ENCODE data around the gene SELENOP. TPM values are rescaled to one million over a fixed set of nuclear protein-coding genes. Genes with fewer than 3 reads are reported as not detected.
"Not testable (repeated sequence)": the region's sequence is repeated elsewhere in the genome, so short reads cannot be mapped to it uniquely, and the experiment has no call there.

SELENOP gene
- total RNA-seq, 1 experiment from 2014 or later, result 1.9 TPM

DNA sequence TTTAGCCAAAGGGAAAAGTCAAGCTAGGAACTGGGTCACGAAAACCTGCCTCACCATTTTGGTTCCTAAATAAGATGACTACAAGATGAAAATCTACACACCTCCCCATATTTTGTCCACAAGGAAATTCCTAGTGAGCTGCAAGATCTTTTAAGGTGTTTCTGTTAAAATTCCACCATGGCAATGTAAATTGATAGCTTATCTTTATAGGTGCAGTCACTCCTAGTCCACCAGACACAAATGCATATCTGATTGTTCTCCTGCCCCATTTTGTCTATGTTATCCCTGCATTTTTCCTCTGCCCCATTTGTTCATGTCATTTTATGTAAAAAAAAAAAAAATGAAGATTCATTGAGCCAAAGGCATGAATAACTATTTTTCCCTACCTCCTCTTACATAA lies 41.1 kb upstream of the SELENOP start:
- ChIA-PET CTCF (no interaction called here), POLR2A (ENCODE audit: low non-redundant PET) (no interaction called here)
- no peak overlapping the region for H3K4me3 ChIP-seq (ENCODE audit: low read depth, low read length, poor library complexity, severe bottlenecking)
- H3K9me3 ChIP-seq (ENCODE audit: low read depth, low read length, poor library complexity, severe bottlenecking), result no peaks in the 10 kb centered on the region
- no peaks in the 10 kb centered on the region for H3K36me3 ChIP-seq (ENCODE audit: insufficient read depth, low read length, poor library complexity, severe bottlenecking)
- BruUV-seq (replicated peaks), result no TSS peak
- no peaks in the 10 kb centered on the region for H3K27me3 ChIP-seq (replicated peaks; ENCODE audit: insufficient read depth, low read depth, low read length, poor library complexity)
- no peak for DNase-seq (ENCODE audit: low spot score)
- no peak overlapping the region for H3K27ac ChIP-seq (ENCODE audit: low read depth, low read length, poor library complexity, severe bottlenecking)
- intact Hi-C loops (cut with micrococcal nuclease; ENCODE audit: unreplicated experiment), result no loop called here
- no peaks in the 10 kb centered on the region for H3K4me1 ChIP-seq (ENCODE audit: insufficient read depth, low read length, poor library complexity, severe bottlenecking)
- TF ChIP-seq EZH2 (IDR thresholded peaks at IDR 0.05; ENCODE audit: borderline replicate concordance, low read depth, low read length, poor library complexity, severe bottlenecking), result no peak
- TF ChIP-seq, protein P1, sequence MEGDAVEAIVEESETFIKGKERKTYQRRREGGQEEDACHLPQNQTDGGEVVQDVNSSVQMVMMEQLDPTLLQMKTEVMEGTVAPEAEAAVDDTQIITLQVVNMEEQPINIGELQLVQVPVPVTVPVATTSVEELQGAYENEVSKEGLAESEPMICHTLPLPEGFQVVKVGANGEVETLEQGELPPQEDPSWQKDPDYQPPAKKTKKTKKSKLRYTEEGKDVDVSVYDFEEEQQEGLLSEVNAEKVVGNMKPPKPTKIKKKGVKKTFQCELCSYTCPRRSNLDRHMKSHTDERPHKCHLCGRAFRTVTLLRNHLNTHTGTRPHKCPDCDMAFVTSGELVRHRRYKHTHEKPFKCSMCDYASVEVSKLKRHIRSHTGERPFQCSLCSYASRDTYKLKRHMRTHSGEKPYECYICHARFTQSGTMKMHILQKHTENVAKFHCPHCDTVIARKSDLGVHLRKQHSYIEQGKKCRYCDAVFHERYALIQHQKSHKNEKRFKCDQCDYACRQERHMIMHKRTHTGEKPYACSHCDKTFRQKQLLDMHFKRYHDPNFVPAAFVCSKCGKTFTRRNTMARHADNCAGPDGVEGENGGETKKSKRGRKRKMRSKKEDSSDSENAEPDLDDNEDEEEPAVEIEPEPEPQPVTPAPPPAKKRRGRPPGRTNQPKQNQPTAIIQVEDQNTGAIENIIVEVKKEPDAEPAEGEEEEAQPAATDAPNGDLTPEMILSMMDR (conservative IDR thresholded peaks at IDR 0.05; ENCODE audit: low read depth, low read length), result no peak

DNA sequence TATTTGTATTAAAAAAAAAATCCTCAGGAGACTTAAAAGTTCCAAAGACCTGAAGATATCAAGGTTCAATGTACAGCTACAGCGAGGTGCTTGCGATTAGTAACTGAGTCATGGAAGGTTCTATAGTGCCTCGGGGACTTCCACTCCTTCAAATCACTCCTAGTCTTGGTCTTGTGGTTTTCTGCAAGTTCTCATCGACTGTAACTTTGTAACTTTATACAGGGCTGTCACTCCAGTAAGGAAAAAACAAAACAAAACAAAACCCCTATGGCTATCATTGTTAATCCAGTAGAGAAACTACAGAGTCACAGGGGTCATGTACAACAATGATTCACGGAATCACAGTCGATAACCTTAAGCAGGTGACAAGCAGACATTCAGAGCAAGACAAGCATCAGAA lies 39.8 kb upstream of the SELENOP start:
- ChIA-PET POLR2A (ENCODE audit: low non-redundant PET) (no interaction called here), CTCF (no interaction called here)
- no peak for DNase-seq (ENCODE audit: low spot score)
- H3K36me3 ChIP-seq (ENCODE audit: insufficient read depth, low read length, poor library complexity, severe bottlenecking), result no peaks in the 10 kb centered on the region
- TF ChIP-seq, protein P1 (conservative IDR thresholded peaks at IDR 0.05; ENCODE audit: low read depth, low read length), result no peak
- no peak for TF ChIP-seq EZH2 (IDR thresholded peaks at IDR 0.05; ENCODE audit: borderline replicate concordance, low read depth, low read length, poor library complexity, severe bottlenecking)
- no peaks in the 10 kb centered on the region for H3K4me1 ChIP-seq (ENCODE audit: insufficient read depth, low read length, poor library complexity, severe bottlenecking)
- no TSS peak for BruUV-seq (replicated peaks)
- H3K4me3 ChIP-seq (ENCODE audit: low read depth, low read length, poor library complexity, severe bottlenecking), result no peak overlapping the region
- H3K27me3 ChIP-seq (replicated peaks; ENCODE audit: insufficient read depth, low read depth, low read length, poor library complexity), result no peaks in the 10 kb centered on the region
- H3K9me3 ChIP-seq (ENCODE audit: low read depth, low read length, poor library complexity, severe bottlenecking), result no peaks in the 10 kb centered on the region
- intact Hi-C loops (cut with micrococcal nuclease; ENCODE audit: unreplicated experiment), result no loop called here
- no peak overlapping the region for H3K27ac ChIP-seq (ENCODE audit: low read depth, low read length, poor library complexity, severe bottlenecking)

DNA sequence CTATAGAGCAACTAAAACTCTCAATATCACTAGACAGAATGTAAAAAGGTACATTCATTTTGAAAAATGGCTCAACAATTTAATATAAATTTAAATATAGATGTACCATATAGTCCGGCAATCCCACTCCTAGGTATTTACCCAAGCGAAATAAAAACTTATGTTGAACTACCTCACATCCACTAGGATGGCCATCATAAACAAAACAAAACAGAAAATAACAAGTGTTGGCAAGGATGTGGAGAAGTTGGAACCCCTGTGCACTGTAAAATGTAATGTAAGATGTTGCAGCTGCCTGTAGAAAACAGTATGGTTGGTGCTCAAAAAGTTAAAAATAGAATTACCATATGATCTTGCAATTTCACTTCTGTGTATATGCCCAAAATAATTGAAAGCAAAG lies 36.9 kb upstream of the SELENOP start:
- BruUV-seq (replicated peaks), result no TSS peak
- CTCF ChIA-PET, result no interaction called here
- POLR2A ChIA-PET (ENCODE audit: low non-redundant PET), result no interaction called here
- intact Hi-C loops (cut with micrococcal nuclease; ENCODE audit: unreplicated experiment), result no loop called here
- H3K27me3 ChIP-seq (replicated peaks; ENCODE audit: insufficient read depth, low read depth, low read length, poor library complexity), result no peaks in the 10 kb centered on the region
- H3K9me3 ChIP-seq (ENCODE audit: low read depth, low read length, poor library complexity, severe bottlenecking), result no peaks in the 10 kb centered on the region
- H3K36me3 ChIP-seq (ENCODE audit: insufficient read depth, low read length, poor library complexity, severe bottlenecking), result no peaks in the 10 kb centered on the region
- no peak overlapping the region for H3K4me3 ChIP-seq (ENCODE audit: low read depth, low read length, poor library complexity, severe bottlenecking)
- no peaks in the 10 kb centered on the region for H3K4me1 ChIP-seq (ENCODE audit: insufficient read depth, low read length, poor library complexity, severe bottlenecking)
- DNase-seq (ENCODE audit: low spot score), result no peak
- TF ChIP-seq, protein P1 (conservative IDR thresholded peaks at IDR 0.05; ENCODE audit: low read depth, low read length), result no peak
- no peak for TF ChIP-seq EZH2 (IDR thresholded peaks at IDR 0.05; ENCODE audit: borderline replicate concordance, low read depth, low read length, poor library complexity, severe bottlenecking)
- H3K27ac ChIP-seq (ENCODE audit: low read depth, low read length, poor library complexity, severe bottlenecking), result no peak overlapping the region

DNA sequence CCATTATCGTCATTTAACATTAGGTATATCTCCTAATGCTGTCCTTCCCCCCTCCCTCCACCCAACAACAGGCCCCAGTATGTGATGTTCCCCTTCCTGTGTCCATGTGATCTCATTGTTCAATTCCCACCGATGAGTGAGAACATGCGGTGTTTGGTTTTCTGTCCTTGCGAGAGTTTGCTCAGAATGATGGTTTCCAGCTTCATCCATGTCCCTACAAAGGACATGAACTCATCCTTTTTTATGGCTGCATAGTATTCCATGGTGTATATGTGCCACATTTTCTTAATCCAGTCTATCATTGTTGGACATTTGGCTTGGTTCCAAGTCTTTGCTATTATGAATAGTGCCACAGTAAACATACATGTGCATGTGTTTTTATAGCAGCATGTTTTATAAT lies 32.7 kb upstream of the SELENOP start:
- DNase-seq (ENCODE audit: low spot score); BruUV-seq (replicated peaks); POLR2A ChIA-PET (ENCODE audit: low non-redundant PET); intact Hi-C loops (cut with micrococcal nuclease; ENCODE audit: unreplicated experiment); CTCF ChIA-PET; H3K27ac ChIP-seq (ENCODE audit: low read depth, low read length, poor library complexity, severe bottlenecking); H3K36me3 ChIP-seq (ENCODE audit: insufficient read depth, low read length, poor library complexity, severe bottlenecking); H3K4me1 ChIP-seq (ENCODE audit: insufficient read depth, low read length, poor library complexity, severe bottlenecking); H3K9me3 ChIP-seq (ENCODE audit: low read depth, low read length, poor library complexity, severe bottlenecking); H3K4me3 ChIP-seq (ENCODE audit: low read depth, low read length, poor library complexity, severe bottlenecking); H3K27me3 ChIP-seq (replicated peaks; ENCODE audit: insufficient read depth, low read depth, low read length, poor library complexity): not testable (repeated sequence)
